22Rv1 (cell line): ENCODE data around the gene GLP1R.

ENCODE experiments used
- ZFX ChIP-seq: fragments of 450-650 bp; IDR thresholded peaks from 2 replicates; pipeline ENCODE4 v1.6.1; 2017; ENCODE audit warnings: antibody characterized with exemption, borderline replicate concordance
- TF ChIP-seq, protein P1 (sequence below): fragments of 450-650 bp; IDR thresholded peaks from 2 replicates; pipeline ENCODE4 v1.5.1; 2017; ENCODE audit warnings: mild to moderate bottlenecking

DNA sequence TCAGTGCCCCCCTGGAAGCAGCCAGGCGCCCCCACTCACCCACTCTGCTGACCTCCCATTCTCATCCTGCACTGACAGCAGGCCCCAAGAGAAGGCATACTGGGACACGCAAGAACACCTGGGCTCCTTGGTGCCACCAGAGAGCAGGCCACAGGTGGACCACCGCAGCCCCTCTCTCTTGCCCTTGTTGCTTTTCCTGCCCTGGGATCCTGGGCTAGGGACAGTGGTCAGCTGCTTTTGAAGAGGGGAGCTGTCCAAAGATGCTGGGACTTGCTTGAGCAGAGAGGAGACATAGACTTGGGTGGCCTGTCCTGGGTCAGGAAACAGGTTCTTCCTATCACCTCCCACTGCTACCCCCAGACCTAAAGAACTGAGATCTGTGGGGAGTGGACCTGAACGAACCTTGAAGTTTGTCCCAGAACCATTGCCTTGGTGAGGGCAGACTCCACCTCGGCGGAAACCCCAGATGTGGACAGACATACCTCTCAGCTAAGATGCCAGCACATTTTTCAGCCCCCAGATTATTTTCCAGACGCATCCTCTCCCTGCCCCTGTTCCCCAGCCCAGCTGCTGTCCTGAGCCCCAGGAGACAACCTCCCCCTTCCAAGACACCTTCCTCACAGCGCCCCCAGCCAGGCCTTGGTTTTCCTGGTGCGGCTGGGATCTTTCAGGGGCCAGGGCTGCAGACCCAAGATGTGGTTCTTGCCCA lies 1.1 kb downstream of the GLP1R start:
- TF ChIP-seq, protein P1, sequence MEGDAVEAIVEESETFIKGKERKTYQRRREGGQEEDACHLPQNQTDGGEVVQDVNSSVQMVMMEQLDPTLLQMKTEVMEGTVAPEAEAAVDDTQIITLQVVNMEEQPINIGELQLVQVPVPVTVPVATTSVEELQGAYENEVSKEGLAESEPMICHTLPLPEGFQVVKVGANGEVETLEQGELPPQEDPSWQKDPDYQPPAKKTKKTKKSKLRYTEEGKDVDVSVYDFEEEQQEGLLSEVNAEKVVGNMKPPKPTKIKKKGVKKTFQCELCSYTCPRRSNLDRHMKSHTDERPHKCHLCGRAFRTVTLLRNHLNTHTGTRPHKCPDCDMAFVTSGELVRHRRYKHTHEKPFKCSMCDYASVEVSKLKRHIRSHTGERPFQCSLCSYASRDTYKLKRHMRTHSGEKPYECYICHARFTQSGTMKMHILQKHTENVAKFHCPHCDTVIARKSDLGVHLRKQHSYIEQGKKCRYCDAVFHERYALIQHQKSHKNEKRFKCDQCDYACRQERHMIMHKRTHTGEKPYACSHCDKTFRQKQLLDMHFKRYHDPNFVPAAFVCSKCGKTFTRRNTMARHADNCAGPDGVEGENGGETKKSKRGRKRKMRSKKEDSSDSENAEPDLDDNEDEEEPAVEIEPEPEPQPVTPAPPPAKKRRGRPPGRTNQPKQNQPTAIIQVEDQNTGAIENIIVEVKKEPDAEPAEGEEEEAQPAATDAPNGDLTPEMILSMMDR = no peak
- TF ChIP-seq ZFX = no peak
